GM18517 (cell line): Measurements from ENCODE around the gene SPRR2D.
"Not testable (repeated sequence)": the region's sequence is repeated elsewhere in the genome, so short reads cannot be mapped to it uniquely, and the experiment has no call there.

Experiments
- ATAC-seq: cut with Tn5 transposase; IDR thresholded peaks from one replicate; pipeline ENCODE4 v1.9.1; 2021; ENCODE audit warnings: mild to moderate bottlenecking, moderate library complexity; ENCODE audit not compliant: unreplicated experiment

SPRR2D gene

DNA sequence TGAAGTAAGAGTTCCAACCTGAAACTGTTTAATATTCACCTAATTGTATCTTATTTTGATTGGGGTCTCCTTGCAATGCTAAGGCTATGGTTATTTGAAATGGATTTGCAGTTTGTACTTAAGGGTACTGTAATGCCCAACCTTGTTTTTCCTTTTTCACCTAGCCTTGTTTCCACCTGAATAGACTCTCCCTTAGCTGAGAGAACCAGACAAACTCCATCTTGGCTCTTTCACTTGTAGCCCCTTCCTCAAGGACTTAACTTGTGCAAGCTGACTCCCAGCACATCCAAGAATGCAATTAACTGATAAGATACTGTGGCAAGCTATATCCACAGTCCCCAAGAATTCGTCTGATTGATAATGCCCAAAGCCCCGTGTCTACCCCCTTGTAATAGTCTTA, 19.1 kb downstream of the SPRR2D start:
- not testable (repeated sequence) for ATAC-seq

DNA sequence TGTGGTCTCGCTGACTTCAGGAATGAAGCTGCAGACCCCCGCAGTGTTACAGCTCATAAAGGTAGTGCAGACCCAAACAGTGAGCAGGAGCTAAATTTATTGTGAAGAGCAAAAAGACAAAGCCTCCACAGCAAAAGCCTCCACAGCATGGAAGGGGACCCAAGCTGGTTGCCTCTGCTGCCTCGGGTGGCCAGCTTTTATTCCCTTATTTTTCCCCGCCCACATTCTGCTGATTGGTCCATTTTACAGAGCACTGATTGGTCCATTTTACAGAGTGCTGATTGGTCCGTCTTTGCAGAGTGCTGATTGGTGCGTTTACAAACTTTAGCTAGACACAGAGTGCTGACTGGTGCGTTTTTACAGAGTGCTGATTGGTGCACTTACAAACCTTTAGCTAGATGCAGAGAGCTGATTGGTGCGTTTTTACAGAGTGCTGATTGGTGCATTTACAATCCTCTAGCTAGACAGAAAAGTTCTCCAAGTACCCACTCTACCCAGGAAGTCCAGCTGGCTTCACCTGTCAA, 29.6 kb downstream of the SPRR2D start:
- ATAC-seq = not testable (repeated sequence)

DNA sequence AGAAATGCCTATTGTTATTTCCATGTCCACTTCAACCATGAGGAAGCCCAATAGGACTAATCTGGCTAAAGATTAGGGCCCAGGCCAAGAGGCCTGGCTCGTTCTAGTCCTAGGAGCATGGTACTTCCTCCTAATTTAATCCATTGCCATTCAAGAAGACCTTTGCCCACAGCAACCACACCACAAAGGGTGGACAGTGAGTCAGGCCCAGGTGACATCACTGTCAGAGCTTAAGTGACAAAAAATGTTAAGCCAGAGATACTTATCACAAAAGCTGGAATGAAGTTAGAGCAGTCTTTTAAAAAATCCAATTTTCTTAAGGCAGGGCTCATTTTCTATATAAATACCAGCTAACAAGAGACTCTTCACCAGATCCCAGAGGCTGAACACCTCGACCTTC, 39.5 kb downstream of the SPRR2D start, which contains the start of gene SPRR3:
SPRR3 (plus strand) TSS at position 368 of the 400 bp plus-strand sequence. CDS start 1,272 bp downstream, outside the sequence.
- no peak for ATAC-seq

DNA sequence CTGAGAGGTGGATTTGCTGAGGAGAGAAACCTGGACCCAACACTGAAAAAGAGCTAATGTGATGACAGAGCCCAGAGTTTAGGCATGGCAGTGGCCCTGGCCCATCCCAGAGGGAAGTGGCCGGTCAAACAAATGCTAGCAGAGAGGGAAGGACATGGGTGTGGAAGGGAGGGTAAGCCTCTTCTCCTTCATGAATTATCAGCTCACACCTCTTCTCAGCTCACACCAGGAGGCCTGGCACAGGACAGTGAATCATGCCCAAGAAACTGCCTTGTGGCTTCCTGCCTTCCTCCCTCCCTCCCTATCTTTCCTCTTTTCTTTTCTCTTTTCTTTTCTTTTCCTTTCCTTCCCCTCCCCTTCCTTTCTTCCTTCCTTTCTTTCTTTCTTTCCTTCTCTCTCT, 40.6 kb downstream of the SPRR2D start:
- no peak for ATAC-seq

DNA sequence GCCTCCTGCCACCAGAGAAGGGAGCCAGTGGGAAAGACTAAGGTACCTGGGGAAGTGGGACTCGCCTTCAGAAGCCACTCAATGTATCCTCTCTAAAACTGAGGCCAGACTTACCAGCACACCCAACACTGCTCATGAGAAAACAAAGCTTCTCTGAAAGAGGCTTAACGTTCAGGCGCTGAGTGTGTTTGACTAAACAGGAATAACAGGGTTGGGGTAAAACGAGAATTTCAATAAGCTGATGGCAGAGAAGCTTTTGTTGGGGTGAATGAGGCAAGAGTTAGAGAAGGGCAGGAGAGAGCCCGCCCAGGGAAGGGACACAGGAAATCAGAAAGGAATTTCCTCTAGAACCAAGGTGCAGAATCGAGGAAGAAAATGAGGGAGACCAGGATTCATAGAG, 41.1 kb downstream of the SPRR2D start:
- no peak for ATAC-seq

DNA sequence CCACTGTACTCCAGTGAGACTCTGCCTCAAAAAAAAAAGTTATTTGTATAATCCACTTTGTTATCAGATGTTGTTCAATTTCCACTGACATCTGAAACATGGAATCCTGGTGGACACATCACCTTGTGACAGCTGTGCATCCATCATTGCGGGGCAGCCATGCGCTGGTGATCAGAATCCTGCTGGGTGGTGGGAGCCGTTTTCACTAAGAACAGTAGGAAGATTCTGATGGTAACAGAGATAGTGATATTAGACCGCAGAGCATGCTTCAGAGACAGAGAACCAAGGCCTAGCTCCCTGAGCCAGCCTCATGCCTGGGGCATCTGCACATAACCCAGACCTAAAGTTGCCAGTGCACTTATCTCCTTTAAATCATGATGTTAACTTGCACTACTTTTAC, 42.4 kb downstream of the SPRR2D start:
- no peak for ATAC-seq

DNA sequence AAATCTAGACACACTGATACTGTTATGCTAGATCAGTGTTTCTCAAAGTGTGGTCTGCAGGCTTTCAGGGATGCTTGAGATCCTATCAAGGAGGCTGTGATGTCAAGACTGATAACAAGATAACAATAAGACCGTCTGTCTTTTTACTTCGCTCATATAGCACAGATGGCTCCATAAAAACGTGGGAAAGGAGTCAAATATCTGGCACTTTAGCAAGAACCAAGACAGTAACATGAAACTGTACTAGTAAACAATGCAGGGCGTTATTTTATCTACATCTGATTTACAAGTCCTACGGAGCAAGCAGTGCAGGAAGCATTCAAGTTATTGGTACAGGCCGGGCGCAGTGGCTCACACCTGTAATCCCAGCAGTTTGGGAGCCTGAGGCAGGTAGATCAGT, 43.0 kb downstream of the SPRR2D start:
- ATAC-seq = no peak

DNA sequence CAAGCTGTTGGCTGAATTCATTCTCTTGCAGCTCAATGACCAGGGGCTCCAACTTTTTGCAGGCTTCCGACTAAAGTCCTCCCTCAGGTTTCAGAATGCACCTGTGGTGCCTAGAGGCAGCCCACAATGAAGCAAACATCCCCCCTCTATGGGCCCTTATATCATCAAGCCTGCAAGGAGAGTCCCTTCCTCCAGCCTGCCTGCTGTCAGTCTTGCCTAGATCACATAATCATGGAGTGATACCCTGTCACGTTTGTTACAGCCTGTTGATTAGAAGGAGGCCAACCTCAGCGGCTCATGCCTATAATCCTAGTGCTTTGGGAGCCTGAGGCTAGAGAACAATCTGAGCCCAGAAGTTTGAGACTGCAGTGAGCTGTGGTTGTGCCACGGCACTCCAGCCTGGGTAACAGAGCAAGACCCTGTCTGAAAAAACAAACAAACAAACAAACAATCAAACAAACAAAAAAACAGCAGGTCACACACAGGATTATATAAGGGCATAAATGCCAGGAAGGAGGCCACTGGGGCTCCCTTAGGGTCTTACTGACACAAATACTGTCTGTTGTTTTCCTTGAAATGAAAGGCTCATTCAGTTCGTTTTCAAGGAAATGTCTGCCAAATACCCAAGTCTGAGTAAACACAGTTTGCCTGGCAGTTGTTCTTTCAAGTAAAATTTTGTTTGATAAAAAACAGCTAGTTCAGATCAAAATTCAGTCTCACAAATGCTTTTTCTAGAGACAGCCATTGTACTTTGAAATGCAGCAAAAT, 44.1 kb downstream of the SPRR2D start:
- ATAC-seq = no peak

DNA sequence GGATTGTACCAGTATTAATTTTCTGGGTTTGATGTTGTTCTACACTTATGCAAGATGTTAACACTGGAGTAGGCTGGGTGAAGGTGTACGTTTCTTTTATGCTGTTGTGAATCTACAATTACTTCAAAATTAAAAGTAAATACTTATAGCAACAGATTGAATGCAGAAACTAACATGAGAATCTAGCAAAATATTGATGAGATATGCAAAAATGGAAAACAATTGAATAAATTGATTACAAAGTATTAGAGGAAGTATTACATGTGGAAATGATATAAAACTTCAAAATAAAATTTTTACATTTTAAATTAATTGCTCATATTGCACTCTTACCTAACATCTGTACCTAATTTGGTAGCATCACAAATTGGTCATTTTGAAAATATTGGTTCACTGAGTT, 45.1 kb downstream of the SPRR2D start:
- ATAC-seq = no peak

DNA sequence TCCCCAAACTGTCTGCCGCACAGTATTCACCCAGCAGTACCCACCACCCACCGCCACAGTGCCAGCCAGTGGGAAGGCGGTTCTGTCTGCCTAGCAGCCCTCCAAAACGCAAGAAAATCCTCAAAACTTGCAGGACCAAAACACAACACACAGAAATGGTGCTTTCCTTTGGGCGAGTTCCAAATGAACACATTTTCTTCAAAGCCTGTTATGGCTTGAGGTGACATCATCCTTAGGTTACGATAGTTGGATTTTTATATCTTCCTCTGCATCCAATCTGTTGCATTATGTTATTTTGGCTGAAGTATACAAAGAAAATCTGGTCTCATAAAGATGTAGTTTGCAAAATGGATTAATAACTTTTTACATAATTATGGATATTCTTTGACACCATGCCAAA, 47.7 kb downstream of the SPRR2D start:
- no peak for ATAC-seq
